Adipose tissue (tissue), 3 donors: Measurements from ENCODE around the gene MTX1. TPM values are rescaled to one million over a fixed set of nuclear protein-coding genes. Genes with fewer than 3 reads are reported as not detected.
"Not testable (repeated sequence)": the region's sequence is repeated elsewhere in the genome, so short reads cannot be mapped to it uniquely, and the experiment has no call there.

Source experiments
- H3K27ac ChIP-seq: one replicate; pipeline ENCODE4 v1.5.1; 2013; ENCODE audit warnings: low read depth, low read length
- WGBS, 3 donors: extraction: QIAGEN DNeasy Blood & Tissue Kit; methylation state at CpG; one replicate each; pipeline ENCODE4 v1.1.7; 2013; 5-methylcytosine and 5-hydroxymethylcytosine counted together
- polyA plus RNA-seq, 3 donors: library from polyadenylated mRNA; stranded (reverse); fragments of 200-250 nt; gene quantifications; one replicate each; pipeline ENCODE4 v1.2.3, GENCODE V29; 2013
- donor health status: healthy with polysubstance abuse.
- donor health status: Bipolar disorder and iron deficiency.
- donor health status: healthy.

Gene MTX1
- polyA plus RNA-seq, 3 donors = 32.4 to 67.6 (median 47.1) TPM

DNA sequence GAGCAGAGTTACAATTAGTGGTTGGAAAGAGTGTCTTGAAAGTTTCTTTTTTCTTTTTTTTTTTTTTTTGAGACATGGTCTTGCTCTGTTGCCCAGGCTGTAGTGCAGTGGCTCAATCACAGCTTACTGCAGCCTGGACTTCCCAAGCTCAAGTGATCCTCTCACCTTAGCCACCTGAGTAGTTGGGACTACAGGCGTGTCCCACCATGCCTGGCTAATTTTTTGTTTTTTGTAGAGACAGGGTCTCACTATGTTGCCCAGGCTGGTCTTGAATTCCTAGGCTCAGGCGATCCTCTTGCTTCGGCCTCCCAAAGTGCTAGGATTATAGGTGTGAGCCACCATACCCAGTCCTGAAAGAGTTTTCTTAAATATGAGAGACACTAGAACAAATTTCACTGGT lies 38.3 kb downstream of the MTX1 start:
- WGBS, 3 donors = 95 to 97% (median 96%) methylated on average over 3 of the region's 3 CpGs
- not testable (repeated sequence) for H3K27ac ChIP-seq

DNA sequence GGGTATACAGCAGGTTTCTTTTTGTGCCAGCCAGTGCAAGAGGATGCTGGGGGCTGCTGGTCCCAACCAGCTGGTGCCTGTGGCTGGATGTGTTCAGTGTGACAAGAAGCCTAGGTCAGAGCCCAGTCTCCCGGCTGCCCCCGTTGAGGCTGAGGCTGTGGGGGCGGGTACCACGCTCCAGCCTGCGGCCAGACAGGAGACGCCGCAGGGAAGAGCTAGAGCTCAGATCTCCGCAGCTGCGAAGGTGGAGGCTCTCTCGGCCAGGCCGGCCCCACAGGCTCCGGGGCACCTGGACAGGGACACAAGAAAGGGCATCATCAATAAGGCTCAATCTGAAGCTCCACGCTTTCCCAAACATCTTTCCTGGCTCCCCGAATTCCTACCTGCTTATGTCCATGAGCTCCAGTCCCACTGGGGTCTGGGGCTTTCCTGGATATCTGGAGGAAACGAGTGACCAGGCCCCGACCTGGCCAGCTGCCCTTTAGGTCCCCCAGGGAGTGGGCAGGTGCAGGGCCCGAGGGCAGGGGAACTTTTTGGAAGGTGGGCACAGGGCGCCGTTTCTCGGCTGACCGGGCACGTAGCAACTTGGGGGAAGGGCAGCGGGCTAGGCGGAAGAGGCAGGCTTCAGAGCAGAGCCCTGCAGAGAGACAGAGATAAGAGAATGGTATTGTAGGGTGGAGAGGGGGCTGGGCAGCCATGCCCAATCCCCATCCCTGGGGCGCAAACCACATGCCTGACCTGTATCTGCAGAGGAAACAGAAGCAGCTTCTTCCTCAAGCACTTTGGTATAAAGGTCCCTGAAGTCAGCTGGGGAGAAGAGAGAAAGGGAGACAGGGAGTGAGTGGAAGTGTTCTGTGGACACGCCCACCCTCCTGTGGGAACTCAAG lies 39.4 kb downstream of the MTX1 start:
- 90 to 91% (median 91%) methylated on average over 26 of the region's 26 CpGs for WGBS, 3 donors
- H3K27ac ChIP-seq = no peak overlapping the region

DNA sequence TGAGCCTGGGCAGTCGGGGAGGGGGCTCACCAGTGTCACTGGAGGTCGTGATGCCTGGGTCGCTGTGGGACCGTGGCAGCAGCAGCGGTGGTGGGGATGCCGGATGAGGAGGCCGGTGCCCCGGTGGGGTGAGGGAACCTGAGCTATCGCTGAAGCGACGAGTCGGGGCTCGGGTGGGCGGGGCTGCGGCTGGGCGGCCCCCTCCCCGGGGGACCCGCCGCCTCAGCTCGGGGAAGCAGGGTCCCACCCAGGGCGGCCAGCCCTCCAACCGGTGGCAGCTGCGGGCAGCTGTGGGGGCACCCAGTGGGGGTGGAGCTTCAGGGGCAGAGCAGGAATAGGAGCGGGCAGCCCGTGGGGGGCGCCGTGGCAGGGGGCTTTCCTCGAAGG lies 41.7 kb downstream of the MTX1 start:
- H3K27ac ChIP-seq = no peak overlapping the region
- WGBS, 3 donors = 22 to 29% (median 25%) methylated on average over 25 to 28 of the region's 28 CpGs

DNA sequence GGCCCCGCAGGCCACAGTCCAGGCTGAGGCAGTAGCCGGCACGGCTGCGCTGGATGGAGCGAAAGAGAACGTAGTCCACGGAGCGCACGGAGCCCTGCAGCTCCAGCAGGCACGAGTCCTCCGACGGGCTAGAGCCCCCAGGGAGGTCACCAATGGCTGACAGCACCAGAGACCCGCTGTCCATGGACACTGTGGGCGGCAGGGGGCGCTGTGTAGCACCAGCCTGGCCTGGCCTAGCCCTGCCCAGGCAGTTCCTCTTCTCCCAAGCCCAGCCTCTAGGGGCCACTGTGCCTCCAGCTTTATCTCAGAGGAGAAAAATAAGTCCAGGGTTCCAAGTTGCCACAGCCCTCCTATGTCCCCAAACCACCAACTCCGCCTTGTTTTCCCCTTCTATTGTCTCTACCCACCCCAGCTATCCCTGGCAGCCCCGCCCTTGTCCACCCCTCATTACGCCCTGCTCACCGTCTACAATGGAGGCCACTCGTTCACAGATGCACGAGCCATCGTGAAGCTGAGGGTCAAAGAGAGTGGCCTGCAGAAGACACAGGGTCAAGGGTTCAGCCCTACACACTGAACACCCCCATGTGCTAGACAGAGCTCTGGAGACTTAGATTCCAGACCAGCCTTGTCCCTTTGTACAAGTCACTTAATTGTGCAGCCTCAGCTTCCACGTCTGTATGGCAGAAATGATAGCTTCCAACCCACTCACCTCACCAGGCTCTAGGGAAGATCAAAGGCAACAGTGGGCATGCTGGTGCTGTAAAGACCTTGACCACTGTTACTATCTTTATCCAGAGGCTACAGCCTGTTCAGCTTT lies 42.3 kb downstream of the MTX1 start:
- WGBS, 3 donors = 12 to 20% (median 17%) methylated on average over 22 to 23 of the region's 23 CpGs
- H3K27ac ChIP-seq = no peak overlapping the region

DNA sequence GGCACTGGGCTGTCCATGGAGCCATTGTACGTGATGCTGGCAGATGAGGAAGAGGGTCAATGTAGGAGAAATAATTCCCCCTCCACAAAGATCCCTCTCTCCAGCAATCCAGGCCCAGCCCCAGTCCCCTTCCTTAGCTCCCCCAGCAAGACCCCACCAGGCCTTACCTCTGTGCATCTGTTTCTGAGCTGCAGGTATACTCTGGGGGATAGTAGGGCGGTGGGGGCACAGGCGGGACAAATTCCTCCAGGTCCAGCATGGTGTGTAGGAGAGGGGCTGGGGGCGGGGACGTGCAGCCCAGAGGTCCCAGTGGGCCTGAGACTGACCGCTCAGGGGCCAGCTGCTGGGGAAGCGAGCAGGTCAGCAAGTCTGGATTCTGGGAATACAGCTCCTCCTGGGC lies 43.1 kb downstream of the MTX1 start:
- no peak overlapping the region for H3K27ac ChIP-seq
- WGBS, 3 donors = 65 to 81% (median 81%) methylated on average over 5 to 7 of the region's 7 CpGs

DNA sequence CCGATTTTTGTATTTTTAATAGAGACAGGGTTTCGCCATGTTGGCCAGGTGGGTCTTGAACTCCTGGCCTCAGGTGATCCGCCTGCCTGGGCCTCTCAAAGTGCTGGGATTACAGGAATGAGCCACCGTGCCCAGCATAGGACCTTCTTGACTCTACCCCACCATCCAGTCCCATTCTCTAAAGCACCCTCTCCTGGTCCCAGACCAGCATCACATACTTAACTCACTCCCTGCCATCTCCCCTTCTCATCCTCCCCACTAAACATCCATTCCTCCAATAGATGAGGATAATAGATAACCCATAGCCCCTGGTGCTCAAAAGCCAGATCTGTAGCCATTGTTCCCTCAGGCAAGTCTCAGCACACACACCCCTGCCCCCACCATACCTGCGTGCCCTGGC lies 44.7 kb downstream of the MTX1 start:
- no peak overlapping the region for H3K27ac ChIP-seq
- WGBS, 3 donors = 77 to 89% (median 82%) methylated on average over 5 of the region's 5 CpGs

DNA sequence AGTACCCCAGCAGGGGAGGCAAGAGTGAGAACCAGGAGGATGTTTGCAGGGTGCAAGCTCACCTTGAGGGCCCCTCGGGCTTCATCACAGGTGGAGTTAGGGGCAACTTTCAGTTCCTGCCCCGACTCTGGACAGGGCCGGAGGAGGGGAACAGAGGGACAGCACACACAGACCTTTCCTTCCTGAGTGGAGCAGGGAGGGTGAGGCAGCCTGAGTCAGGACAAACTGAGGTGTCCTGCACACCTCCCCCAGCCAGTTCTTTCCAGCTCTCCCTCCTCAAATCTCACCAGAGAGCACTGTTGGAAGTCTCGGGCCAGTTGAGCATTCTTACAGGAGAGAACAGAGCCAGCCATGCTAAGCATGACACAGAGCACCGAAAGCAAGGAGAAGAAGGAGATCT lies 45.3 kb downstream of the MTX1 start:
- 63 to 68% (median 64%) methylated on average over 5 of the region's 5 CpGs for WGBS, 3 donors
- no peak overlapping the region for H3K27ac ChIP-seq

DNA sequence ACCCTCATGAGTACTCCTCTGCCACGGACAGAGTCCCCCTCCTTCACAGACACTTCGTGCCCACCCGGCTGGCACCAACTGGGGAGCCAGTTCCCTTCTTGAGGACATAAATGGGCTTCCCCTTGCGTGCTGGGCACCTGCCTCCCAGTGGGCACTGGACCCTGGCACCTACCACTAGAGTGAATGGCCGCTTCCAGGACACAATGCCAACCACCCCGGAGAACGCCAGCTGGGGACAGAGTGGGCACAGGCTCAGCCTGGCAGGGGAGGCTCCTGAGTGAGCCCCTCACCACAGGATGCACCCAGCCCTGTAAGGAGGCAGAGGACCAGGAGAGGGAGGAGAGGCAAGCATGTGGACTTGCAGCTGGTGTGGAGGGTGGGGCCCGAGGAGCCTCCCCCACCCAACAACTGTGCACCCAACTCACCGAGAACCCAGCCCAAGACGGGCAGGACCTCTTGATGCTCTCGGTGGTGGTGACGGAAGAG lies 45.8 kb downstream of the MTX1 start:
- H3K27ac ChIP-seq = no peak overlapping the region
- WGBS, 3 donors = 38 to 49% (median 46%) methylated on average over 12 of the region's 12 CpGs

DNA sequence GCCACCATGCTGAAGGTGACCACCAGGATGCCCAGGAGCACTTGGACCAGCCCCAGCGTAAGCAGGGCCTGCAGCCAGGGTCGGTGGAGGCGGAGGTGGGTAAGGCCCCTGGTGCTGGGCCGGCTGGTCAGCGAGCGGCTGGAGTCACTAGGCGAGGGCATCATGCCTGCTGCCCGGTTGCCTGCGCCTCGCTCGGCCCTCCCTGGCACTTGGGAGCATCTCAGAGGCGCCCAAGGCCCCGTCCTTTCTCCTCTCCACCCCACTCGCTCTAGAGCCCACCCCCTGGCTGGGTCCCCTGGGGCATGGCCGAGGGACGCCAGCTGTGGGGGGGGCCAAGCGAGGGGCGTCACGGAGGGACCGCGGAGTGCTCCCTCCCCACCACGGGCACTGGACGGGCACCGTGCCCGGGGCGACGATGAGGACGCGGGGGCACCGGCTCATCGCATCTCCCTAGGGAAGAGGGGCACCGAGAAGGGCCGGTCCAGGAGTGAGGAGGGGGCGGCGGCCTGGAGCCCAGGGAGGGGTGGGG lies 46.3 kb downstream of the MTX1 start:
- 5 to 6% (median 5%) methylated on average over 28 to 35 of the region's 35 CpGs for WGBS, 3 donors
- H3K27ac ChIP-seq = no peak overlapping the region

DNA sequence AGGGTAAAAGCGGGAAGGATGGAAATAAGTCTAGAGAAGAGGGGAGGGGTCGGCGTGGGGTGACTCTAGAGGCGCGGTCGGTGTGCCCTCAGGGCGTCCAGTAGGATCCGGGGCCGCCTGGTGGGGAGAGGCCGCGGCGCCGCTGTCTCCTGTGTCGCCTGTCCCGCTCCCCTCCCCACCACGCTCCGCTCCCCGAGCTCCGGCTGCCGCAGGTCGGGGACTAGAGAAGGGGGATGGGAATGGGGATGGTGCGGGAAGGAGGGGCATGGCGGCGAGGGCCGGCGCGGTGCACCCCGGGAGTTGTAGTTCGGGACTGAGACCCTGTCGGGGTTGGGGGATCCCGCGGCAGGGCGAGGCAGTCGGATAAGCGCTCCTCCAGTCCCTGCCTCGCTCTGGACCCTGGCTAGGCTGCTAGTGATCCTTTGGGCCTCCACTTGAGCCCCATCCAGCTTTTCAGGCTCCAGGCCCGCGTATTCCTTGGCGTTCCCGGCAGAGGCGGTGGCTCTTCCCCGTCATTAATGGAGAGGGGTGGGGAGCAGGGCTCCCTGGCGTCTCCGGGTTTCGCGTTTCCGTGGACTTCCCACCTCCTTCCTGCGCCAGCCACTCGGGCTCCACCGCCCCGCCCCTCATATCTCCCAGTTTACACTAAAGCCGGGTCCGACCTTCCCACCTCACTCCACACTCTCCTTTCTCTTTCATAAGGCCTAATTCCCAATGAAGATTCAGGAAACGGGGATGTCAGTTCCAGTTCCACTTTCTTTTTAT lies 46.9 kb downstream of the MTX1 start, which contains the start of gene ENTREP3:
Gene ENTREP3 (minus strand): TSS at position 241 of the 765 bp plus-strand sequence. CDS start 606 bp downstream, outside the sequence.
- WGBS, 3 donors = 0 to 2% (median 1%) methylated on average over 50 to 54 of the region's 54 CpGs
- peak within 1 kb of the TSS; percentile 92 for H3K27ac ChIP-seq

DNA sequence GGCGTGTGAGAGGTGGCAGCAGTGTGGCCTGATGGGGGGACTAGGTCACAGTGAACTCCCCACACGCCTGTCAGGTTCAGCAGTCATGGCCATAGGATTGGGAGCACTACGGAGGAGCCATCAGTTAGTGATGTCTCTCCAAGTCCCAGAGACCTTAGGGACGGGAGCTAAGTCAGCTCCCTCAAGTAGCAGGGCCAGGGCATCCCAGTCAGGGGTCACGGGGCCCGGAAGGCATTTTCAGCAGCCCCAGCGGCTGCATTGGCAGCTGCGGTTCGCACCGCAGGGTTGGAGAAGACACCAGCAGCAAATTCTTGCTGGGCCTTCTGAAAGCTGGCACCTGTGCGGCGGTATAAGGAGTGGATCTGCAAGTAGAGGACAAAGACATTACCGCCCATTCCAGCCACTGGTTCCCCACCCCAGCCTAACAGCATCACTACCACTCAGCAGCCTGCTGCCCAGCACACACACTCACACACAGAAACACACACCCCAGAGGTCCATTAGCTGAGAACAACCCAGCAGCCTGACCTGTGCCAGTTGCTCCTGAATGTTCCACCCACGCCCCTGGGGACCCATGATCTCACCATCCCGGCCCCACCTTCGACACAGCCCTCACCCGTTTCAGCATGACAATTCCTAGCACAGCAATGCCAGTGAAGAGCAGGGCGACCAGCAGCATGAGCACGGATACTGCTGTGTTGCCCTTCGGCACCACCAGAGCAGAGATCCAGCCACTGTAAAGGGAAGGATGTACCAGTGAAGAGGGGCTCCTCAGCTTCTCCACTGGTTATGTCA lies 47.8 kb downstream of the MTX1 start:
- 67 to 79% (median 72%) methylated on average over 20 of the region's 20 CpGs for WGBS, 3 donors
- peak overlapping the region; percentile 92 for H3K27ac ChIP-seq

DNA sequence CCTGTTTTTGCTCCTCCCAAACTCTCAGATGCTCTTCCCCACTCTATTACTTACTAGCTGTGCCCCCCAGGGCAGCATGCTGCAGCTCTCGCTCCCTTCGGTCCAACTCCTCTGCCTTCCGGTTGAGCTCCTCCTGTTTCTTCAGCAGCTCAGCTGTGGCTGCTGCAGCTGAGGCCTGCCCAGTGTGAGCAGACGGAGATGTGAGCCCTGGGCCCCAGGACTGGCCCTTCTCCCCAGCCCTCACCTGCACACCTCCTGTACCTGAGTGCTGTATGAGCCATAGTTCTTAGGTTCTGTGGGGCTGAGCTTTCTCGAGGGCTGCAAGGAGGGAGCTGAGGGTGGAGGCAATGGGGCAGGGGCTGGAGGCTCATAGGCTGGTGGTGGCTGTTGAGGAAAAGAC lies 51.8 kb downstream of the MTX1 start:
- WGBS, 3 donors = 94 to 99% (median 95%) methylated on average over 5 of the region's 5 CpGs
- H3K27ac ChIP-seq = no peak overlapping the region

DNA sequence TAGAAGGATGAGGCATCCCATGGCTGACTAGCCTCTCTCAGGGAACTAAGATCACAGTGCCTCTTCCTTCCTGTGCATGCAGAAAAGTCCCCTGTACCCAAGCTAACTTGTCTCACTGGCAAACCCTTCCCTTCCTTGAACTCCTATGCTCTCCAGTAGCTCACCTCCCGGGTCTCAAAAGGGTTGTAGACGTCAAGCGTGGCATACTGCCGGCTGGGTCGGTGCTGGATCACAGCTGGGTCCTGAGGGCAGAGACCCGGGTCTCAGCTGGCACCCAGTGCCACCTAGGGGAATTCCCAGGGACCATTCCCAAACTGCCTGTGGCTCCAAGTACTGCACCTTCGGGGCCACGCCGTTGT lies 53.0 kb downstream of the MTX1 start:
- 0 to 1% (median 0%) methylated on average over 9 of the region's 9 CpGs for WGBS, 3 donors
- H3K27ac ChIP-seq = no peak overlapping the region

DNA sequence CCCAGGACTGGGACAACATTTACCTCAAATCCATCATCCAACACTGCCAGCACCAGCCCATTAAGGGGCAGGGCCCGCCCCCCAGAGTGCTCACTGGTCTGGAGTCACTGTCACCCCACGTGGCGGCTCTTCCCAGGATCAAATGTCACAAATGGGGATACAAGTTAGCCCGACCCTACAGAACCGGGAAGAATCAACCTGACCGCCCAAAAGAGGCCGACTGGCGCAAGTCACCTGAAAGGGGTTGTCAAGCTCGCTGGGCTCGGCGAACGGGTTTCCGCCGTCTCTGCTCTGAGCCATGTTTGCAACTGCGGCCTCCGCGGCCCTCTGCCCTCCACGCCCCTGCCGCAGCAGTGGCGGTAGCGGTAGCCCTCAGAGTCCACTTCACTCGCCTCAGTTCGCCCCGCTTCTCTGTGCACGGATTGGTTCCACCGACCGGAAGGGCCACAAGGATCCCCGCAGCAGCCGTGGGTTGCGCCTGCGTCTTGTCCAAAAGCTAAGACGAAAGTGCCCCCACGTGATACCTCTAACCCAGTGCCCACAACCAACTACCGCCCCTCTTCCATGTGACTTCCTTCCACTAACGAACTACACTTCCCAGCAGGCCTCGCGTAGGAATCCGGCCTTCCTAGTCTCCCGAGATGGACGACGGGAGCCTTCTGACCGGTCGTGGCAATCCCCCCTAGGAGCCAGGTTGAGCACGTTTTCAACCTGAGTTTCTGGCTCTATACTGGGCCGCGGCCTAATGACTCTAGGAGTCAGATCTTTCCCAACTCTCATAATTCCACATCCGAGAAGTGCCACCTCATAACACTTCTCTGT lies 53.6 kb downstream of the MTX1 start, which contains the start of gene SCAMP3:
Gene SCAMP3 (minus strand): TSS at position 509 of the 822 bp plus-strand sequence. CDS start 209 bp downstream, at position 300.
- WGBS, 3 donors = 0% methylated on average over 42 to 47 of the region's 47 CpGs
- H3K27ac ChIP-seq = peak within 1 kb of the TSS; percentile 11

DNA sequence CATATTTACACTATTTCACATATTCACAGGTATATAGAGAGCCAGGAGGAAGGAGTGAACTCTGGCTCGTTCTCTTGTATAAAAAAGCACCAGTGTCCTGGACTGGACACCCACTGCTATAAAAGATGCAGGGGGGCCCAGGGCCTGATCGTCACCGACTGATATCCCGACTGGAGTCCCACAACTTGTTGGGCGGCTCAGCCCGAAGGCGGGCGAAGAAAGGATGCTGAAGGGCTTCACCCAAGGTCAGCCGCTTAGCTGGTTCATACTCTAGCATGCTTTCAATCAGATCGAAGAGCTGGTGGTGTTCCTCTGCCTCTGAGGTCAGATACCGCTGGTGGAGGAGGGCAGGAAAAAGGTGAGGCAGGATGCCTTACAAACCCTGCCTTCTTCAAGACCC lies 54.6 kb downstream of the MTX1 start:
- H3K27ac ChIP-seq = no peak overlapping the region
- 80 to 90% (median 86%) methylated on average over 11 of the region's 11 CpGs for WGBS, 3 donors
